Peyer's patch (tissue), 4 donors: ENCODE results near the gene NHLRC2.

Experiments
- CTCF ChIP-seq, 6 experiments: fragments of 450-650 bp in 4 of 6; fragments of 200-600 bp in 2 of 6; sonication (generic) in 1 of 6; IDR thresholded peaks; one replicate each; pipeline ENCODE4 v1.5.1; 2017 to 2019; ENCODE audit warnings: antibody characterized with exemption in 6 of 6, mild to moderate bottlenecking in 3 of 6, moderate library complexity in 1 of 6
- POLR2A ChIP-seq, 2 donors: fragments of 450-650 bp; IDR thresholded peaks; one replicate each; pipeline ENCODE4 v1.5.1; 2017; ENCODE audit warnings: antibody characterized with exemption in 2 of 2, mild to moderate bottlenecking in 2 of 2, moderate library complexity in 2 of 2

- TF ChIP-seq CTCF (IDR thresholded peaks at IDR 0.05) (no peak), POLR2A (IDR thresholded peaks at IDR 0.05) (no peak)
These were observed 69.7 kb downstream of the NHLRC2 start for GRCh38 chr10:113924186-113924585.
